SK-N-SH (cell line): Measurements from ENCODE around the gene FABP2.
"Not testable (repeated sequence)": the region's sequence is repeated elsewhere in the genome, so short reads cannot be mapped to it uniquely, and the experiment has no call there.

Source experiments
- CHD2 ChIP-seq: fragments of 150-350 bp; IDR thresholded peaks from 2 replicates; pipeline ENCODE4 v1.6.1; 2018; ENCODE audit warnings: low read length; ENCODE audit not compliant: partially characterized antibody
- CTCF ChIP-seq: fragments of 200-600 bp; sonication (generic); IDR thresholded peaks from 2 replicates; pipeline ENCODE4 v1.6.1; 2017; ENCODE audit warnings: antibody characterized with exemption, mild to moderate bottlenecking, moderate library complexity
- EP300 ChIP-seq, 2 experiments: IDR thresholded peaks; 2 replicates each; pipeline versions ENCODE4 v1.4.0 to v1.6.1; 2012; ENCODE audit warnings: borderline replicate concordance in 1 of 2, low read depth in 1 of 2, low read length in 1 of 2
- FOSL2 ChIP-seq: IDR thresholded peaks from 2 replicates; pipeline ENCODE4 v1.4.0; 2012; ENCODE audit warnings: low read depth, mild to moderate bottlenecking, moderate library complexity, borderline replicate concordance
- FOXM1 ChIP-seq: IDR thresholded peaks from 2 replicates; pipeline ENCODE4 v1.4.0; 2012; ENCODE audit warnings: low read depth, mild to moderate bottlenecking
- JUND ChIP-seq: IDR thresholded peaks from 2 replicates; pipeline ENCODE4 v1.4.0; 2012
- PBX3 ChIP-seq: IDR thresholded peaks from 2 replicates; pipeline ENCODE4; 2012
- POLR2AphosphoS5 ChIP-seq: IDR thresholded peaks from 2 replicates; pipeline ENCODE4 v1.6.1; 2012; ENCODE audit warnings: low read depth, low read length
- RAD21 ChIP-seq: IDR thresholded peaks from 2 replicates; pipeline ENCODE4 v1.6.1; 2012; ENCODE audit warnings: mild to moderate bottlenecking, low read length
- RCOR1 ChIP-seq: fragments of 150-350 bp; IDR thresholded peaks from 2 replicates; pipeline ENCODE4 v1.6.1; 2017; ENCODE audit warnings: antibody characterized with exemption, low read length
- RFX5 ChIP-seq: IDR thresholded peaks from 2 replicates; pipeline ENCODE4 v1.6.1; 2012; ENCODE audit warnings: mild to moderate bottlenecking, improper control_type of control experiment, low read length
- ZBTB33 ChIP-seq: IDR thresholded peaks from 2 replicates; pipeline ENCODE4 v1.4.0; 2012; ENCODE audit warnings: low read depth, borderline replicate concordance

- not testable (repeated sequence) for TF ChIP-seq RFX5; RCOR1; PBX3; CTCF; CHD2; EP300 (IDR thresholded peaks at IDR 0.05; ENCODE audit: borderline replicate concordance in 1 of 2, low read depth in 1 of 2, low read length in 1 of 2); RAD21; JUND; POLR2AphosphoS5; ZBTB33; FOXM1; FOSL2
These were observed 40.5 kb upstream of the FABP2 start for GRCh38 chr4:119362413-119362812.
